Skeletal muscle tissue (tissue), 4 donors: ENCODE measurements around the gene GNPTAB. TPM values are rescaled to one million over a fixed set of nuclear protein-coding genes. Genes with fewer than 3 reads are reported as not detected.

Source experiments
- H3K27ac ChIP-seq: one replicate; pipeline ENCODE4 v1.7.0; 2013; ENCODE audit warnings: mild to moderate bottlenecking, low read depth, low read length, inconsistent platforms
- H3K27me3 ChIP-seq, 3 donors: one replicate each; pipeline ENCODE4 v1.7.0; 2013; ENCODE audit warnings: low read length in 3 of 3; ENCODE audit not compliant: control insufficient read depth in 3 of 3, insufficient read depth in 3 of 3
- H3K36me3 ChIP-seq, 3 donors: one replicate each; pipeline ENCODE4 v1.7.0; 2013; ENCODE audit warnings: low read length in 3 of 3; ENCODE audit not compliant: control insufficient read depth in 3 of 3, insufficient read depth in 3 of 3
- H3K4me1 ChIP-seq, 3 donors: one replicate each; pipeline ENCODE4 v1.7.0; 2013; ENCODE audit warnings: low read length in 3 of 3, mild to moderate bottlenecking in 3 of 3; ENCODE audit not compliant: control insufficient read depth in 3 of 3, insufficient read depth in 3 of 3
- H3K4me3 ChIP-seq, 3 donors: one replicate each; pipeline ENCODE4 v1.7.0; 2013; ENCODE audit warnings: low read length in 3 of 3
- H3K9ac ChIP-seq, 3 donors: one replicate each; pipeline ENCODE4 v1.7.0; 2013; ENCODE audit warnings: low read length in 3 of 3, mild to moderate bottlenecking in 3 of 3, moderate library complexity in 2 of 3, low read depth in 1 of 3
- H3K9me3 ChIP-seq, 3 donors: one replicate each; pipeline ENCODE4 v1.7.0; 2013; ENCODE audit warnings: low read length in 3 of 3; ENCODE audit not compliant: control insufficient read depth in 3 of 3
- total RNA-seq: library from RNA; depleted of rRNA; stranded (reverse); fragments of >200 nt; gene quantifications from one replicate; pipeline ENCODE4 v1.2.3, GENCODE V29; 2014
- donor health status: Osteomylitis.

GNPTAB gene
- total RNA-seq, 1 donor from 2014 or later = 10.4 TPM

- Histone ChIP-seq H3K4me1 (peaks cover 0 to 4% (median 2%) of the 10 kb centered on the region in 3 donors), H3K4me3 (no peak overlapping the region), H3K27me3 (no peaks in the 10 kb centered on the region), H3K36me3 (peaks cover 0 to 5% (median 0%) of the 10 kb centered on the region in 3 donors), H3K27ac (no peak overlapping the region), H3K9me3 (no peaks in the 10 kb centered on the region), H3K9ac (no peak overlapping the region)
Measured at GRCh38 chr12:101794574-101794973, 36.2 kb downstream of the GNPTAB start.

- no peak overlapping the region for H3K27ac ChIP-seq
- H3K4me1 ChIP-seq = peaks cover 0 to 4% (median 2%) of the 10 kb centered on the region in 3 donors
- no peak overlapping the region for H3K4me3 ChIP-seq
- no peaks in the 10 kb centered on the region for H3K27me3 ChIP-seq
- H3K36me3 ChIP-seq = peaks cover 0 to 7% (median 2%) of the 10 kb centered on the region in 3 donors
- H3K9ac ChIP-seq = no peak overlapping the region
- H3K9me3 ChIP-seq = no peaks in the 10 kb centered on the region
Measured at GRCh38 chr12:101793401-101793800, 37.4 kb downstream of the GNPTAB start.

DNA sequence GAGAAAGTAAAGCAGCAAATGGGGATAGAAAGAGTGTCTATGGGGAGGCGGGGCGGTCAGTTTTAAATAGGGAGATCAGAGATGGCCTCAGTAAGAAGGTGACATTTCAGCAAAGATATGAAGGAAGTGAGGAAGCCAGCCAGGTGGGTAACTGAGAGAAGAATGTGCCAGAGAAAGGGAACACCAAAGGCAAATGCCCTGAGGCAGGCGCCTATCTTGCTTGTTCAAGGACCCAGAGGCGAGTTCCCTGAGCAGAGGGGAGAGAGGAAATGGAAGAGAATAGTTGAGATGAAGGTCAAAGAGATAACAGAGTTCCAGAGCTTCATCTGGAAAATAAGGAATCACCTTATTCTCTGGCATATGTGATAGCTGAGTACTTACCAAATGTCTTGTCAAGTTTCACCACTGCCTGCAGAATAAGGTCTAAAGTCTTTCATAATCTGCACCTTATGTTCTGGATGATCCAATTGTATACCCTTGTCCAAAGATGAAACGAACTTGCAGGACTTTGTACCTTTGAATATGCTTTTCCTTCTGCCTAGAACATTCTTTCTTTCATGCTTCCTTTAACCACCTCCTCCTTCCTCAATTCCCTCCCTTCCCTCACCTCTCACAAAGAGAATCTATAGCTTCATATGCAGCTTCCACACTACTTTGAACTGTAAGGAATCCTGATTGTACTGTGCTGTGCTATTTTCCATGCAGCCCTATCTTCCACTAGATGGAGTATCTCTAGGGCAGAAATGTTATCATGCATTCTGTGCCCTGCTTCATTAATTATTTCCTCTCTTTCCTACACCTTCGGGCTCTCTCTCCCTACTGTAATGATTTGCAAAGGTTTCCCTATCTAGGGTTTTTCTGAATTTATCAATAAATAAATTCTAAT is 38.5 kb downstream of the GNPTAB start:
- Histone ChIP-seq H3K36me3 (peaks cover 0 to 7% (median 3%) of the 10 kb centered on the region in 3 donors), H3K9me3 (no peaks in the 10 kb centered on the region), H3K9ac (no peak overlapping the region), H3K4me3 (no peak overlapping the region), H3K27ac (no peak overlapping the region), H3K4me1 (peaks cover 0 to 4% (median 2%) of the 10 kb centered on the region in 3 donors), H3K27me3 (no peaks in the 10 kb centered on the region)

DNA sequence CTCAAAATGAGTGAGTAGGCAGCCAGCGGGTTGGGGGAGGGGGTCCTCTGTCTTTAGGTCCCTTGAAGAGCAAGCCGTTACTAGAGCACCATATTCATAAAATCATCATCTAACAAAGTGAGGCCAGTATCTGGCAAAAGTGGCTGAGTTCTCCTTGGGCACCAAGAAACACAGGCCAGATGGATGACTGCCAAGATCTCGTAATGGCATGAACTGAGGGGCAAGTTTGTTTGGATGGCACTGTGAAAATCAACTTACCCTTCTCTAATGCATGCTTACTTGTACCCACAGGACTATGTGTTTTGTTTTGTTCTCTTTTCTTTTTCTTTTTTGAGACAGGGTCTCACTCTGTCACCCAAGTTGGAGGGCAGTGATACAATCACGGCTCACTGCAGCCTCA is 41.6 kb downstream of the GNPTAB start:
- peaks cover 0 to 14% (median 3%) of the 10 kb centered on the region in 3 donors for H3K36me3 ChIP-seq
- no peak overlapping the region for H3K27ac ChIP-seq
- no peak overlapping the region for H3K4me3 ChIP-seq
- peaks cover 0 to 4% (median 2%) of the 10 kb centered on the region in 3 donors for H3K4me1 ChIP-seq
- no peaks in the 10 kb centered on the region for H3K27me3 ChIP-seq
- no peak overlapping the region for H3K9ac ChIP-seq
- no peaks in the 10 kb centered on the region for H3K9me3 ChIP-seq

DNA sequence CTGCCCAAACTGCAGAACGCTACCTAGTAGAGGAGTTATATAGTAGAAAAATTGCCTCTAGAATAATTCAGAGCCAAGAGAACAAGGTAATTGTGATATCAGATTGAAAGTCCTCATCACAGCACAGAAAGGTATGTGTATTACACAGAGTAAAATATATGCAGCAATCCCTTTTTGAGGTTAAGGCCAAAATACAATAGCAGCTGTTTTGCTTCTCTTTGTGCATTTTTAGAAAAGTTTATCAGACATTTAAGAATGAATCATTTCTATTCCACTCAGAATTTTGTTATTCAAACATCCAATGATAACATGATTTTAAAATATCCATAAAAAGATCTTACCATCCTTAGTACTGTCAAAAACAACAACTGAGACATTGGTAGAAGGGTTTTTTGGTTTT is 45.1 kb downstream of the GNPTAB start:
- peaks cover 6 to 12% (median 8%) of the 10 kb centered on the region in 3 donors for H3K4me1 ChIP-seq
- H3K9ac ChIP-seq = no peak overlapping the region
- H3K36me3 ChIP-seq = peaks cover 0 to 14% (median 3%) of the 10 kb centered on the region in 3 donors
- no peaks in the 10 kb centered on the region for H3K27me3 ChIP-seq
- H3K27ac ChIP-seq = no peak overlapping the region
- no peaks in the 10 kb centered on the region for H3K9me3 ChIP-seq
- no peak overlapping the region for H3K4me3 ChIP-seq

DNA sequence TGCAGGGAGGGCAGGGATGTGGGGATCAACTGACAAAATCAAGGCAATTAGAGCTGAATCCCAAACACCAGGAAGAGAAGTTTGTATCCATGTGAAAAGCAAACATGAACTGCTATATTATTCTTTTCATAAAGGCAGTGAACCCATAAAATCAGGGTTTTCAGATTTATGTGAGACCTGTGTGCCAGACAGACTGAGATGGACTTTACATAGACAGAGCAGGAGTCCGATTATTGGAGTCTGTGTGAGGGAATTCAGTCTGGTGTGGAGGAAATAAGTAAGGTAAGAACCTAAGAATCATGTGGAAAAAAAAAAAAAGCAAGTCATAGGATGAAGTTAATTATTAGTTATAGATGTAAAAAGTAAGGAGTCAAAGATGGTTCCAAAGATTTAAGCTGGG is 46.4 kb downstream of the GNPTAB start:
- Histone ChIP-seq H3K9me3 (no peaks in the 10 kb centered on the region), H3K27ac (no peak overlapping the region), H3K36me3 (peaks cover 3 to 14% (median 5%) of the 10 kb centered on the region in 3 donors), H3K4me1 (peaks cover 6 to 12% (median 8%) of the 10 kb centered on the region in 3 donors), H3K9ac (no peak overlapping the region), H3K27me3 (no peaks in the 10 kb centered on the region), H3K4me3 (no peak overlapping the region)

DNA sequence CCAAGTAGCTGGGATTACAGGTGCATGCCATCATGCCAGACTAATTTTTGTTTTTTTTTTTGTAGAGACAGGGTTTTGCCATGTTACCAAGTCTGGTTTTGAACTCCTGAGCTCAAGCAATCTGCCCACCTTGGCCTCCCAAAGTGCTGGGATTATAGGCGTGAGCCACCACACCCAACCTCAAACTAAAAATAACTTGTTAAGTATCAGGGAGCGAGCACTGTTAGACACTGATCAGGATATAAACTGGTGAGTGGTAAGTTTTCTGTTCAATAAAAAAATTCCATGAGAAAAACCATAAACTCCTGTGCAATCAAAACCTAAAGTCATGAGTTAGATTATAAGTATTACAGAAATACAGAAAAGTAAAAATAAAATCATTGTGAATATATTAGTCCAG is 46.9 kb downstream of the GNPTAB start:
- H3K9ac ChIP-seq = no peak overlapping the region
- no peak overlapping the region for H3K27ac ChIP-seq
- peaks cover 5 to 14% (median 7%) of the 10 kb centered on the region in 3 donors for H3K36me3 ChIP-seq

GRCh38 chr12:101783150-101783549 is 47.6 kb downstream of the GNPTAB start:
- peaks cover 2 to 14% (median 7%) of the 10 kb centered on the region in 3 donors for H3K36me3 ChIP-seq
- peak overlapping the region; percentile 12 for H3K27ac ChIP-seq
- H3K4me3 ChIP-seq = no peak overlapping the region

More for the DNA sequence above, 46.9 kb downstream of the GNPTAB start:
- Histone ChIP-seq H3K4me1 (peaks cover 6 to 12% (median 8%) of the 10 kb centered on the region in 3 donors), H3K27me3 (no peaks in the 10 kb centered on the region), H3K4me3 (no peak overlapping the region), H3K9me3 (no peaks in the 10 kb centered on the region)

GRCh38 chr12:101782273-101782731 is 48.5 kb downstream of the GNPTAB start:
- no peak overlapping the region for H3K27ac ChIP-seq
- no peaks in the 10 kb centered on the region for H3K27me3 ChIP-seq
- H3K4me1 ChIP-seq = peaks cover 19% of the 10 kb centered on the region in 3 donors
- H3K36me3 ChIP-seq = peaks cover 2 to 14% (median 7%) of the 10 kb centered on the region in 3 donors
- H3K4me3 ChIP-seq = no peak overlapping the region
- no peaks in the 10 kb centered on the region for H3K9me3 ChIP-seq
- no peak overlapping the region for H3K9ac ChIP-seq

More at GRCh38 chr12:101783150-101783549, 47.6 kb downstream of the GNPTAB start:
- H3K27me3 ChIP-seq = no peaks in the 10 kb centered on the region
- no peaks in the 10 kb centered on the region for H3K9me3 ChIP-seq
- peaks cover 11 to 12% (median 12%) of the 10 kb centered on the region in 3 donors for H3K4me1 ChIP-seq
- H3K9ac ChIP-seq = peak overlapping the region in 1 of 3 donors; percentile 52

GRCh38 chr12:101781834-101782233 is 48.9 kb downstream of the GNPTAB start:
- Histone ChIP-seq H3K9ac (no peak overlapping the region), H3K27ac (no peak overlapping the region), H3K9me3 (no peaks in the 10 kb centered on the region), H3K36me3 (peaks cover 2 to 15% (median 7%) of the 10 kb centered on the region in 3 donors), H3K4me3 (no peak overlapping the region), H3K4me1 (peaks cover 19 to 22% (median 21%) of the 10 kb centered on the region in 3 donors), H3K27me3 (no peaks in the 10 kb centered on the region)
